Spleen (tissue), 7 donors: ENCODE data around the gene CCNB2.

Source experiments
- POLR2A ChIP-seq, 3 donors: fragments of 450-650 bp; IDR thresholded peaks; one replicate each; pipeline ENCODE4 v1.5.1; 2017; ENCODE audit warnings: antibody characterized with exemption in 3 of 3, mild to moderate bottlenecking in 1 of 3
- POLR2AphosphoS5 ChIP-seq, 3 donors: sonication (generic); formaldehyde crosslinking; IDR thresholded peaks; one replicate each; pipeline ENCODE4 v1.5.1; 2017; ENCODE audit warnings: antibody characterized with exemption in 3 of 3
- TF ChIP-seq, protein P1 (sequence below), 11 experiments: fragments of 200-600 bp in 7 of 11; fragments of 450-650 bp in 4 of 11; sonication (generic) in 4 of 11; IDR thresholded peaks in 8 of 11; conservative IDR thresholded peaks in 3 of 11; 1 replicate in 7 of 11; 2 replicates in 4 of 11; pipeline versions ENCODE4 v1.4.0 to v1.8.0; 2016 to 2021; ENCODE audit warnings: antibody characterized with exemption in 11 of 11, inconsistent platforms in 4 of 11, mild to moderate bottlenecking in 1 of 11
- donor health status: DM: no; HTN: no; CAD: no; lungs with moderate emphysema.
- donor health status: DM: no; HTN: no; CAD: no.
- donor health status: DM: no; HTN: no; CAD: no.

DNA sequence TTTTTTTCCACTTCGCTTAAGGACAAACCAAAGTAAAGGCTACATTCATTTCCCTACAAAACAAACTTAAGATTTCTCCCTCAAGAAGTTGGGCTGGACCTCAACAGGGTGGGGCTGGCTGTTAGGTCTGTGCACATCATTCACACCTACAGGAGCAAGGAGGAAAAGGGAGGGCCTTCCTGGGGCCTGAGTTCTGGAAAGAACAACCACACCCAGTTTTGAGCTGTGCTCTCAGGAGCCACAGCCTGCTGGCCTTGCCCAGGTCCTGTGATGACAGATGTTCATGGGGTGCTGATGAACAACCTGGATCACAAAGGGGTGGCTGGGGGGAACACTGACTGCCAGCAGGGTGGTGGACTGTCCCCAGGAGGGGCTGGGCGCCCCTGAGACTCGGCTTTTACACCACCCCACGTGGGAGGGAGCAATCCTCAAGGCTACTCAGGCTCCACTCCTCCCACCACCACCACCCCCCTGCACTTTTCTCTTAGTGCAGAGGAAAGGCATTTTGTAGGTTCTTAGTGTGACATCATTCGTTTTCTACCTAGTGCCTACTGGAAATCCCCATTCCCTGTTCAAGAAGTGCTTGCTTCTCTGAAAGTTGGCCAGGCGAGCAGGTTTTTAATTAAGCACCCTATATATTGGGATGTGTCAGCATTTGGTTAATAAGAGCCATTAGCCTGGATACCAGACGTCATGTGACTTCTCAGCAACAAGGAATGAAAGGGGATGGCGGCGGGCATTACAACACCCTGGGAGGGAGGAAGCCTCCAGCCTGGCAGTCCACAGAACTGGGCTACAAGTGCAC is 35.7 kb downstream of the CCNB2 start:
- TF ChIP-seq POLR2AphosphoS5 (IDR thresholded peaks at IDR 0.05) (no peak), POLR2A (IDR thresholded peaks at IDR 0.05) (no peak)
- TF ChIP-seq, protein P1, sequence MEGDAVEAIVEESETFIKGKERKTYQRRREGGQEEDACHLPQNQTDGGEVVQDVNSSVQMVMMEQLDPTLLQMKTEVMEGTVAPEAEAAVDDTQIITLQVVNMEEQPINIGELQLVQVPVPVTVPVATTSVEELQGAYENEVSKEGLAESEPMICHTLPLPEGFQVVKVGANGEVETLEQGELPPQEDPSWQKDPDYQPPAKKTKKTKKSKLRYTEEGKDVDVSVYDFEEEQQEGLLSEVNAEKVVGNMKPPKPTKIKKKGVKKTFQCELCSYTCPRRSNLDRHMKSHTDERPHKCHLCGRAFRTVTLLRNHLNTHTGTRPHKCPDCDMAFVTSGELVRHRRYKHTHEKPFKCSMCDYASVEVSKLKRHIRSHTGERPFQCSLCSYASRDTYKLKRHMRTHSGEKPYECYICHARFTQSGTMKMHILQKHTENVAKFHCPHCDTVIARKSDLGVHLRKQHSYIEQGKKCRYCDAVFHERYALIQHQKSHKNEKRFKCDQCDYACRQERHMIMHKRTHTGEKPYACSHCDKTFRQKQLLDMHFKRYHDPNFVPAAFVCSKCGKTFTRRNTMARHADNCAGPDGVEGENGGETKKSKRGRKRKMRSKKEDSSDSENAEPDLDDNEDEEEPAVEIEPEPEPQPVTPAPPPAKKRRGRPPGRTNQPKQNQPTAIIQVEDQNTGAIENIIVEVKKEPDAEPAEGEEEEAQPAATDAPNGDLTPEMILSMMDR (IDR thresholded peaks at IDR 0.05 in 8 of 11, conservative IDR thresholded peaks at IDR 0.05 in 3 of 11), result no peak
